ENCODE measurements around the gene GPC3.

GPC3 gene

DNA sequence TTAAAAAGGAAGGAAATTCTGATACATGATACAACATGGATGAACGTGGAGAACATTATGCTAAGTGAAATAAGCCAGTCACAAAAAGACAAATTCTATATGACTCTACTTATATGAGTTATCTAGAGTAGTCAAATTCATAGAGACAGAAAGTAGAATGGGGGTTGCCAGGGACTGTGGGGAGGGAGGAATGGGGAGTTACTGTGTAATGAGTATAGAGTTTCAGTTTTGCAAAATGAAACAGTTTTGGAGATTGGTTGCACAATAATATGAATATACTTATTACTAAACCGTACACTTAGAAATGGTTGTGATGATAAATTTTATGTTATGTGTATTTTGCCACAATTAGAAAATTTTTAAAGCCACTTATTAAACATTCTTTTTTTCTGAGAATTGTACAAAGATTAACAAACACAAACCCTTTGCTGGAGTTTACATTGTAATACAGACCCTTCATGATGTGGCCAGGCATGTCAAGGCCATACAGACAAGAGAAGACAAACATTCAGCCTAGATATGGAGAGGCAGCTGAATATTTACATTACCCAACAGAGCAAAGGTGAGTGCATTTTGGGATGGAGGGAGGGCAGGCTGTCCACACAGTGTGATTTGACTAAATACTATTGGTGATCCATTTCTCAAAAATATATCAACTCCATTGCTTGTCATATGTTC, 21.2 kb upstream of the GPC3 start:
- no peak for TF ChIP-seq CTCF (IDR thresholded peaks at IDR 0.05; ENCODE audit: control extremely low read depth, extremely low read depth, low read depth, missing control alignments)
- POLR2A ChIA-PET = no interaction called here
- no peak for DNase-seq (ENCODE audit: extremely low spot score)
- CTCF ChIA-PET = no interaction called here

- DNase-seq (ENCODE audit: extremely low spot score) = no peak
- TF ChIP-seq CTCF (IDR thresholded peaks at IDR 0.05; ENCODE audit: control extremely low read depth, extremely low read depth, low read depth, missing control alignments) = no peak
- POLR2A ChIA-PET = no interaction called here
- CTCF ChIA-PET = no interaction called here
Observed at GRCh38 chrX:134004084-134004483, 18.7 kb upstream of the GPC3 start.

- CTCF ChIA-PET = no interaction called here
- no peak for TF ChIP-seq CTCF (IDR thresholded peaks at IDR 0.05; ENCODE audit: control extremely low read depth, extremely low read depth, low read depth, missing control alignments)
- no peak for DNase-seq (ENCODE audit: extremely low spot score)
- POLR2A ChIA-PET = no interaction called here
Observed at GRCh38 chrX:134002921-134003615, 17.7 kb upstream of the GPC3 start.

DNA sequence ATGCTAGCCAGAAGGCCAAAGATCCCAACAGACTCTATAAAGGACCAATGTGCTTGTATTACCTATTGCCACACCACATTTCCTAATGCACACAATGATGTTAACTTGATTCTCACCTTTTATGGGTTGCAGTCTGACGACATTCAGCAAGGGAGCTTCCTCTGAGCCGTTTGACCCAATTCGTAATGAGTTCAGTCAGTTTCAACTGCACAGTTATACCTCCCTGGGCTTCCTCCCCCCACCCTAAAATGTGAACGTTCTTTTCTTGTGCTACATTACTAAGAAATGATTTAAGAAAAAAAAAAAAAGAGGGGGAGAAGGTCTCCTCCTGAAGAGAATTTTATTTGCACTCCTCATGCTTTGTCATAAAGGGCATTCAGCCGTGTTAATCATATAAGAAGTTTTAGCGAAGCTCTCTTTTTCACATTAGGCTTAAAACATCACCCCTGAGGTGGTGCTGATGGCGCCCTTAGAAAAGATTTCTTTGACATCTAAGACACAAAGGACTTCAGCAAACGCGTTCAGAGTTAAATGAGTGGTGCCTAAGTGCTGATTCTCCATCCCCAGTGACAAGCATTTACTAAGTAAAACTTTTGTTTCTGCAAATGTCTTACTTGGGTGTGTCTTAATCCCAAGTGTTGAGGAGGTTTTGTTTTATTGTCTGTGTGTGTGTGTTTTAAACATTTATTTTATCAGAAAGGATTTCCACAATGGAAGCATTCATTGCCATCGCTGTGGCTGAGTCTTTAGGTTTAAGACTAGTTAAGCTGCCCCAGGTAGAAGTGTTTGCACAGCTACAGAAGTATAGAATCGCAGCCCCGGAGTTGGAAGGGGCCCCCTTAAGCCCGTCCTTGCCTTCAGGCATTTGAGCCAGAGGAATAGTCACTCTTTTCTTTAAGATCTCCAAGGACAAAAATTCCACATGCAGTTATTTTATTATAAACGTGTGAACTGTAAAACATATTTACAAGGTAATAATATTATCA, 15.2 kb upstream of the GPC3 start:
- no peak for TF ChIP-seq CTCF (IDR thresholded peaks at IDR 0.05; ENCODE audit: control extremely low read depth, extremely low read depth, low read depth, missing control alignments)
- POLR2A ChIA-PET = no interaction called here

GRCh38 chrX:133999031-133999705, 13.8 kb upstream of the GPC3 start:
- no peak for DNase-seq (ENCODE audit: extremely low spot score)
- ChIA-PET CTCF (no interaction called here), POLR2A (no interaction called here)
- TF ChIP-seq CTCF (IDR thresholded peaks at IDR 0.05; ENCODE audit: control extremely low read depth, extremely low read depth, low read depth, missing control alignments) = no peak

More for the DNA sequence above, 15.2 kb upstream of the GPC3 start:
- CTCF ChIA-PET = no interaction called here
- no peak for DNase-seq (ENCODE audit: extremely low spot score)

DNA sequence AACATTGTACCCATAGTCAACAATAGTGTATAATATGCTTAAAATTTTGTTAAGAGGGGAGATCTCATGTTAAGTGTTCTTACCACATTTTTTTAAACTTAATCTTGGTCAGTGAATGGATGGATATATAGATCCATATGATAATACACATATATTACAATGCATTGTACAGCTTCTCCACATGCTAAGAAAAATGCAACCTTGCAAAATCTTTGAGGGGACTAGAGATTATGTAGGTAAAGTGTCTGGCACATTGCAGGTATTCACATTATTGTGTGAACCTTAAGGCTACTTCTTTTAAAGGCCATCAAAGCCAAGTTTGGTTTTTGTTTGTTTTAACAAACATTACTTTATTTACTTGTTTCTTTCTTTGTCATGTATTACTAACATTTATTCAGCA, 10.4 kb upstream of the GPC3 start:
- ChIA-PET CTCF (no interaction called here), POLR2A (no interaction called here)
- TF ChIP-seq CTCF (IDR thresholded peaks at IDR 0.05; ENCODE audit: control extremely low read depth, extremely low read depth, low read depth, missing control alignments) = no peak
- DNase-seq (ENCODE audit: extremely low spot score) = no peak
